MCF 10A (cell line): ENCODE measurements around the gene FAAH. TPM values are rescaled to one million over a fixed set of nuclear protein-coding genes. Genes with fewer than 3 reads are reported as not detected.
A peak's percentile ranks its signal among the peaks of the same experiment; 100 is the strongest.

ENCODE experiments used
- BruUV-seq: library from RNA; stranded (reverse); fragments of 400-500 nt; replicated peaks from 2 replicates; lab custom pipeline; 2021; lab: Mats Ljungman, UMichigan
- CTCF ChIA-PET: fragments of 300-600 bp; sonication (Branson Sonifier 250); formaldehyde crosslinking; extraction: SDS; loops from one replicate; lab custom pipeline; 2021; ENCODE audit warnings: antibody characterized with exemption, inconsistent platforms; lab: Yijun Ruan, JAX
- POLR2A ChIA-PET: fragments of 300-600, 350-650 bp; sonication (Branson Sonifier 250); formaldehyde crosslinking; extraction: SDS; loops from one replicate; lab custom pipeline; 2020; ENCODE audit warnings: antibody characterized with exemption, inconsistent platforms; lab: Yijun Ruan, JAX
- DNase-seq: peaks from one replicate; pipeline ENCODE4 v3.0.0-alpha.2; 2018; ENCODE audit not compliant: unreplicated experiment
- H3K27ac Mint-ChIP-seq: one replicate; pipeline ENCODE4 v1.8.0; 2022; ENCODE audit warnings: mild to moderate bottlenecking, low read depth, mixed read lengths; ENCODE audit not compliant: unreplicated experiment
- H3K27me3 Mint-ChIP-seq: one replicate; pipeline ENCODE4 v1.8.0; 2022; ENCODE audit warnings: mixed read lengths; ENCODE audit not compliant: insufficient read depth, unreplicated experiment
- H3K36me3 Mint-ChIP-seq: one replicate; pipeline ENCODE4 v1.8.0; 2022; ENCODE audit warnings: mild to moderate bottlenecking, moderate library complexity, mixed read lengths; ENCODE audit not compliant: insufficient read depth, unreplicated experiment
- H3K4me1 Mint-ChIP-seq: one replicate; pipeline ENCODE4 v1.8.0; 2022; ENCODE audit warnings: mixed read lengths; ENCODE audit not compliant: insufficient read depth, unreplicated experiment
- H3K4me3 Mint-ChIP-seq: one replicate; pipeline ENCODE4 v1.8.0; 2022; ENCODE audit warnings: mild to moderate bottlenecking, moderate library complexity, mixed read lengths; ENCODE audit not compliant: unreplicated experiment
- H3K9me3 Mint-ChIP-seq: one replicate; pipeline ENCODE4 v1.8.0; 2022; ENCODE audit warnings: mixed read lengths; ENCODE audit not compliant: unreplicated experiment
- intact Hi-C: fragments of 100-400 bp; cut with micrococcal nuclease; formaldehyde crosslinking; loops from 2 replicates; pipeline ENCODE4 v1.14.1; 2022
- total RNA-seq: library from RNA; stranded (reverse); gene quantifications from 2 replicates; pipeline ENCODE4 v1.2.3, GENCODE V29; 2022
- TF ChIP-seq, protein P1 (sequence below): fragments of 200-600 bp; IDR thresholded peaks from one replicate; pipeline ENCODE4 v1.8.0; 2022; ENCODE audit warnings: antibody characterized with exemption, mild to moderate bottlenecking; ENCODE audit not compliant: unreplicated experiment

The FAAH gene
- total RNA-seq, 1 experiment from 2014 or later: 19.3 TPM

DNA sequence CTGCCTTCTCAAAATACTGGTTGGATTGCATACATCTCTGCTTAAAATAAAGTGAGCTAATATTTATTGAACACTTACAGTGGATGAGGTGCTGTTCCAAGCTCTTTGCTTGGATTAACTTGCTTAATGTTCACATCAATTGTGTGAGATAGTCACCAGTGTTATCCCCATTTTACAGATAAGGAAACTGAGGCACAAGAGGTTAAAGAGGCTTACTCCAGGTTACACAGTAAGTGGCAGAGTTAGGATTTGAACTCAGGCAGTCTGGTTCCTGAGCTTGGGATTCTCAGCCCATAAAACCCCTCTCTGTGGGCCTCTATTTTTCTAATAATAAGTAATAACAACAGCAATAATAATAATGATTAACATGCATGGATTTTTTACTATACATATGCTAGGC, 13.6 kb upstream of the FAAH start:
- ChIA-PET CTCF (interaction anchor here (0.6 to 0.8 kb wide), 2 partner anchors 26 to 344 kb away, joined by 3 read pairs; no protein-coding TSS in a partner anchor), POLR2A (interaction anchor here (0.6 to 1.1 kb wide), 2 partner anchors 14 to 21 kb away, joined by 3 read pairs; partner anchors contain the start of gene FAAH)
- intact Hi-C loops: no loop called here
- Mint-ChIP-seq H3K27me3 (no peaks in the 10 kb centered on the region), H3K9me3 (no peaks in the 10 kb centered on the region), H3K4me3 (no peak overlapping the region), H3K27ac (no peak overlapping the region), H3K36me3 (peaks cover 6% of the 10 kb centered on the region), H3K4me1 (no peaks in the 10 kb centered on the region)
- BruUV-seq: no TSS peak
- TF ChIP-seq, protein P1, sequence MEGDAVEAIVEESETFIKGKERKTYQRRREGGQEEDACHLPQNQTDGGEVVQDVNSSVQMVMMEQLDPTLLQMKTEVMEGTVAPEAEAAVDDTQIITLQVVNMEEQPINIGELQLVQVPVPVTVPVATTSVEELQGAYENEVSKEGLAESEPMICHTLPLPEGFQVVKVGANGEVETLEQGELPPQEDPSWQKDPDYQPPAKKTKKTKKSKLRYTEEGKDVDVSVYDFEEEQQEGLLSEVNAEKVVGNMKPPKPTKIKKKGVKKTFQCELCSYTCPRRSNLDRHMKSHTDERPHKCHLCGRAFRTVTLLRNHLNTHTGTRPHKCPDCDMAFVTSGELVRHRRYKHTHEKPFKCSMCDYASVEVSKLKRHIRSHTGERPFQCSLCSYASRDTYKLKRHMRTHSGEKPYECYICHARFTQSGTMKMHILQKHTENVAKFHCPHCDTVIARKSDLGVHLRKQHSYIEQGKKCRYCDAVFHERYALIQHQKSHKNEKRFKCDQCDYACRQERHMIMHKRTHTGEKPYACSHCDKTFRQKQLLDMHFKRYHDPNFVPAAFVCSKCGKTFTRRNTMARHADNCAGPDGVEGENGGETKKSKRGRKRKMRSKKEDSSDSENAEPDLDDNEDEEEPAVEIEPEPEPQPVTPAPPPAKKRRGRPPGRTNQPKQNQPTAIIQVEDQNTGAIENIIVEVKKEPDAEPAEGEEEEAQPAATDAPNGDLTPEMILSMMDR: no peak
- no peak for DNase-seq

DNA sequence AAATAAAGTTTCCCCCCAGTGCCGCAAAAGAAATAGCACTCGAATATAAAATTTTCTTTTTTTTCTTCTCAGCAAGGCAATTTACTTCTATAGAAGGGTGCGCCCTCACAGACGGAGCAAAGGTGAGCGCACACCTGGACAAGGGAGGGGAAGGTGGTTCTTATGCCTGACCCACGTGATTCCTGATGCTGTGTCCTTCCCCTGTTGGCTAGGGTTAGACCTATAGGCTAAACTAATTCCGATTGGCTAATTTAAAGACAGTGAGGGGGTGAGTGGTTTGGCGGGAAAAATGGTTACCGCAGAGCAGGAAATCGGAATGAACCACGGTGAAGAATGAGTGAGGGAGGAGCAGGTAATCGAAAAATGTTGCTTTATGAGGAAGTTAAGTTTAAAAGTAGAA, 607 bp upstream of the FAAH start:
- peaks cover 14% of the 10 kb centered on the region for H3K4me1 Mint-ChIP-seq
- peak overlapping the region; percentile 88 for H3K4me3 Mint-ChIP-seq
- ChIA-PET POLR2A (interaction anchor here (1.0 to 1.1 kb wide), 2 partner anchors 9 to 90 kb away, joined by 3 to 5 read pairs; partner anchors contain the start of genes LRRC41 and UQCRH), CTCF (interaction anchor here (0.9 kb wide), 1 partner anchor 12 kb away, joined by 3 read pairs; no protein-coding TSS in a partner anchor)
- no peak overlapping the region for H3K27ac Mint-ChIP-seq
- H3K36me3 Mint-ChIP-seq: no peaks in the 10 kb centered on the region
- intact Hi-C loops: no loop called here
- TF ChIP-seq, protein P1: no peak
- BruUV-seq: no TSS peak
- no peak for DNase-seq
- no peaks in the 10 kb centered on the region for H3K27me3 Mint-ChIP-seq
- H3K9me3 Mint-ChIP-seq: peaks cover 9% of the 10 kb centered on the region

DNA sequence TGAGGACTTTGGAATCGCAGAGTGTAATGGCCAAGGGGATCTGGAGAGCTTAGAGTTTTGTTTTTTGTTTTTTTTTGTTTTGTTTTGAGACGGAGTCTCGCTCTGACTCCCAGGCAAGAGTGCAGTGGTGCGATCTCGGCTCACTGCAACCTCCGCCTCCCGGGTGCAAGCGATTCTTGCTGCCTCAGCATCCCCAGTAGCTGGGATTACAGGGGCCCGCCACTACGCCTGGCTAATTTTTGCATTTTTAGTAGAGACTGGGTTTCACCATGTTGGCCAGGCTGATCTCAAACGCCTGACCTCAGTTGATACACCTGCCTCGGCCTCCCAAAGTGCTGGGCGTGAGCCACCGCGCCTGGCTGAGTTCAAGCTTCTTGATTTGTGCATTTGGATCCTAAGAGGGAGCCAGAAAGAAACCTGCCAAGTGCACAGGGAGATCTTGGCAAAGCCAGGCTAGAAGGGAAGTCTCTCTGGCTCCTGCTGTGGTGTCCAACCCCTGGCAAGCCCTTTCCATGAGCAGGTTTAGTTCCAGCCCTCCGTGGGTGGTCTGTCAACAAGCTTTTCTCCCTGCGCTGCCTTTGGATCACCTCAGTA, 852 bp downstream of the FAAH start:
- intact Hi-C loops: loop anchor here (1.0 kb wide), 1 partner anchor 7 kb away; no protein-coding TSS in a partner anchor
- ChIA-PET CTCF (interaction anchor here (1.5 kb wide), 1 partner anchor 11 kb away, joined by 4 read pairs; no protein-coding TSS in a partner anchor), POLR2A (no interaction called here)
- Mint-ChIP-seq H3K9me3 (peaks cover 9% of the 10 kb centered on the region), H3K27me3 (no peaks in the 10 kb centered on the region), H3K36me3 (no peaks in the 10 kb centered on the region), H3K4me1 (peaks cover 14% of the 10 kb centered on the region), H3K4me3 (peak overlapping the region; percentile 88), H3K27ac (peak overlapping the region; percentile 75)
- TF ChIP-seq, protein P1: no peak
- BruUV-seq: no TSS peak
- DNase-seq: no peak

DNA sequence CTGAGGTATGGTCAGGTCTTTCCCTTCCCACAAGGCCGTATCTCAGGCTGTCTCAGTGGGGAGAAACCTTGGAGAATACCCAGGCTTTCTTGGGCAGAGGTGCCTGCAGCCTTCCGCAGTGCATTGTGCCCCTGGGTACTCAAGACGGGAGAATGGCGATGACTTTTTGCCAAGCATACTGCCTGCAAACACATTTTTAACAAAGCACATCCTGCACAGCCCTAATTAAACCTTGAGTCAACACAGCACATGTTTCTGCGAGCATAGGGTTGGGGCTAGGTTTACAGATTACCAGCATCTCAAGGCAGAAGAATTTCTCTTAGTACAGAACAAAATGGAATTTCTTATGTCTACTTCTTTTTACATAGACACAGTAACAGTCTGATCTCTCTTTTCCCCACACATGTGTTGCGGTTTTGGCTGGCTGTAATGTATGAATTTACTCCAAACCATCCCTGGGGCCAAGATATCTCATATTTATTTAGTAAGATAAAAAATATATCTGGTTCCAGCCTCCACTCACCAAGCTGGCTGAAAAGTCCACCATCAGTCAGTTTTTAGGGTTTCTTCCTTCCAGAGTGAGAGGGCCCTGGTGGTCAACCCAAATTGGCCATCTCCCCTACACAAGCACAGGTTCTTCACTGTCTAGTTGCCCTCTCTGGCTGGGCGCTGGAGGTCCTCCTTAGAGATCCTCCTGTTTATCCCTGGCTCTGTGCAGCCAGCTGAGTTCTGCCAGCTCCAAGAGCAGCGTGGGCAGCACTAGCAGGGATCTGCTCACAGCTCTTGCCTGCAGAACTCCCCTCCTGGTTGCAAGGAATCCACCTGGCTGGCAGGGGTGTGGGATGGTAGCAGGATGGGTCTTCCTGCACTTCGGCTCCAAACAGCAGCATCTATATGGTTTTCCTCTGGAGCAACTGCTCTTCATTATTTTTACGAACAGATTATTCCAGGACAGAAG, 2.6 kb downstream of the FAAH start:
- H3K36me3 Mint-ChIP-seq: no peaks in the 10 kb centered on the region
- ChIA-PET POLR2A (interaction anchor here (0.7 kb wide), 1 partner anchor 44 kb away, joined by 3 read pairs; no protein-coding TSS in a partner anchor), CTCF (no interaction called here)
- BruUV-seq: no TSS peak
- no peaks in the 10 kb centered on the region for H3K27me3 Mint-ChIP-seq
- DNase-seq: no peak
- H3K4me3 Mint-ChIP-seq: no peak overlapping the region
- TF ChIP-seq, protein P1: no peak
- H3K9me3 Mint-ChIP-seq: peaks cover 9% of the 10 kb centered on the region
- peaks cover 14% of the 10 kb centered on the region for H3K4me1 Mint-ChIP-seq
- no peak overlapping the region for H3K27ac Mint-ChIP-seq
- intact Hi-C loops: no loop called here
